ENCODE results near the gene ZFP91. TPM values are rescaled to one million over a fixed set of nuclear protein-coding genes. Genes with fewer than 3 reads are reported as not detected.

Gene ZFP91
- total RNA-seq, 4 donors from 2014 or later, result 38.6 to 62.0 (median 56.2) TPM

DNA sequence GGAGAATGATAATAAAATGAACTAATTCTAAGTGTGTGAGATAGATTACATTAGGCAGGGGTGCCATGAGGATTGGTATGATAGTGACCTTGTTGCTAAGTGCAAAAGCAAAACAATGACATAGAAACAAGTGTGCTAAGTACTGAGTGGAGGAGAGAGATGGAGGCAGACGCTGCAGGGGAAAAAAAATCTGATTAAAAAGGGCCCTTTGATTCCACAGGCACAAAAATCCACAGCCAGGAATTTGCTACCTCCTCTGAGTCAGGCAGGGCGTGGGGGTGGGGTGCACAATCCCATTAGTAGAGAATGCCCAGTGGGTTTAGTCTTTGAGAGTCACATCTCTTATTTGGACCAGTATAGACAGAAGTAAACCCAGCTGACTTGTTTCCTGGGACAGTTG is 43.5 kb downstream of the ZFP91 start, which contains the start of gene CNTF:
Gene CNTF, plus strand, starts transcription at position 322 of the 400 bp plus-strand sequence. CDS start 88 bp downstream, outside the sequence.
- in situ Hi-C loops (cut with MboI; ENCODE audit: low pct_ligation_motif_present in 1 of 4, low pct_unique_long_range_greater_than_20kb in 1 of 4, low sequenced_read_pairs in 3 of 4) (no loop called here), intact Hi-C loops (cut with DNase I; ENCODE audit: low total_unique reads) (no loop called here)
- no peak within 1 kb of the TSS for H3K4me3 ChIP-seq
- H3K9me3 ChIP-seq, result no peaks in the 10 kb centered on the region
- no peak for DNase-seq
- WGBS, 2 donors (ENCODE audit: low coverage in 1 of 2), result 68 to 73% methylated on average over 1 to 2 of the region's 2 CpGs
- TF ChIP-seq, protein P1, sequence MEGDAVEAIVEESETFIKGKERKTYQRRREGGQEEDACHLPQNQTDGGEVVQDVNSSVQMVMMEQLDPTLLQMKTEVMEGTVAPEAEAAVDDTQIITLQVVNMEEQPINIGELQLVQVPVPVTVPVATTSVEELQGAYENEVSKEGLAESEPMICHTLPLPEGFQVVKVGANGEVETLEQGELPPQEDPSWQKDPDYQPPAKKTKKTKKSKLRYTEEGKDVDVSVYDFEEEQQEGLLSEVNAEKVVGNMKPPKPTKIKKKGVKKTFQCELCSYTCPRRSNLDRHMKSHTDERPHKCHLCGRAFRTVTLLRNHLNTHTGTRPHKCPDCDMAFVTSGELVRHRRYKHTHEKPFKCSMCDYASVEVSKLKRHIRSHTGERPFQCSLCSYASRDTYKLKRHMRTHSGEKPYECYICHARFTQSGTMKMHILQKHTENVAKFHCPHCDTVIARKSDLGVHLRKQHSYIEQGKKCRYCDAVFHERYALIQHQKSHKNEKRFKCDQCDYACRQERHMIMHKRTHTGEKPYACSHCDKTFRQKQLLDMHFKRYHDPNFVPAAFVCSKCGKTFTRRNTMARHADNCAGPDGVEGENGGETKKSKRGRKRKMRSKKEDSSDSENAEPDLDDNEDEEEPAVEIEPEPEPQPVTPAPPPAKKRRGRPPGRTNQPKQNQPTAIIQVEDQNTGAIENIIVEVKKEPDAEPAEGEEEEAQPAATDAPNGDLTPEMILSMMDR (IDR thresholded peaks at IDR 0.05), result no peak
- no peak for TF ChIP-seq EP300 (IDR thresholded peaks at IDR 0.05; ENCODE audit: low read depth)
- no peak for TF ChIP-seq POLR2AphosphoS5 (IDR thresholded peaks at IDR 0.05)
- no peak for TF ChIP-seq POLR2A (IDR thresholded peaks at IDR 0.05)
- H3K27me3 ChIP-seq, result no peaks in the 10 kb centered on the region
- peaks cover 0 to 59% (median 26%) of the 10 kb centered on the region in 4 donors for H3K36me3 ChIP-seq
- no peak within 1 kb of the TSS for H3K27ac ChIP-seq
- peaks cover 0 to 4% (median 0%) of the 10 kb centered on the region in 4 donors for H3K4me1 ChIP-seq

DNA sequence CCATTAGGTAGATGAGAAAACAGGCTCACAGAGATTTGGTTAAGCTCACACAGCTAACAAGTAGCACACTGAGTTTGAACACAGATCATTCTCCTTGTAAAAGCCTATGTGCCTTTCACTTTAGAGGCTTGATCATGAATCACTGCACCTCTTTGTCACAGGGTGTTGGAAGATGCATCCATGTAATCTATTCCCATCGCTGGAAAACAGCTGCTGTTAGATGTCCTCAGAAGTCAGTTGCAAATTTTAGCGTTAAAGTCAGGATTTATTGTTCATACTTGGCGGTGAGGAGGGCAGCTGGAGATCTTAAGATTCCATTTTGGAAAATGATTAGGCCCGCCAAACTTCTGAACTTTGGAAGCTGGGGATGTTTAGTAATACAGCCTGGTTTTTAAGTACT is 46.2 kb downstream of the ZFP91 start:
- in situ Hi-C loops (cut with MboI; ENCODE audit: low pct_ligation_motif_present in 1 of 4, low pct_unique_long_range_greater_than_20kb in 1 of 4, low sequenced_read_pairs in 3 of 4), result no loop called here
- peaks cover 0 to 12% (median 7%) of the 10 kb centered on the region in 4 donors for H3K4me1 ChIP-seq
- no peaks in the 10 kb centered on the region for H3K27me3 ChIP-seq
- TF ChIP-seq, protein P1 (IDR thresholded peaks at IDR 0.05), result no peak
- TF ChIP-seq POLR2A (IDR thresholded peaks at IDR 0.05), result no peak
- TF ChIP-seq EP300 (IDR thresholded peaks at IDR 0.05; ENCODE audit: low read depth), result no peak
- TF ChIP-seq POLR2AphosphoS5 (IDR thresholded peaks at IDR 0.05), result no peak
- 95% methylated on average over 4 of the region's 4 CpGs; no CpG with 5 or more reads in 1 of the 2 donors for WGBS, 2 donors (ENCODE audit: low coverage in 1 of 2)
- no peaks in the 10 kb centered on the region for H3K9me3 ChIP-seq
- intact Hi-C loops (cut with DNase I; ENCODE audit: low total_unique reads), result no loop called here
- H3K36me3 ChIP-seq, result peaks cover 0 to 34% (median 13%) of the 10 kb centered on the region in 4 donors
- no peak for DNase-seq
- no peak overlapping the region for H3K4me3 ChIP-seq
- H3K27ac ChIP-seq, result no peak overlapping the region

DNA sequence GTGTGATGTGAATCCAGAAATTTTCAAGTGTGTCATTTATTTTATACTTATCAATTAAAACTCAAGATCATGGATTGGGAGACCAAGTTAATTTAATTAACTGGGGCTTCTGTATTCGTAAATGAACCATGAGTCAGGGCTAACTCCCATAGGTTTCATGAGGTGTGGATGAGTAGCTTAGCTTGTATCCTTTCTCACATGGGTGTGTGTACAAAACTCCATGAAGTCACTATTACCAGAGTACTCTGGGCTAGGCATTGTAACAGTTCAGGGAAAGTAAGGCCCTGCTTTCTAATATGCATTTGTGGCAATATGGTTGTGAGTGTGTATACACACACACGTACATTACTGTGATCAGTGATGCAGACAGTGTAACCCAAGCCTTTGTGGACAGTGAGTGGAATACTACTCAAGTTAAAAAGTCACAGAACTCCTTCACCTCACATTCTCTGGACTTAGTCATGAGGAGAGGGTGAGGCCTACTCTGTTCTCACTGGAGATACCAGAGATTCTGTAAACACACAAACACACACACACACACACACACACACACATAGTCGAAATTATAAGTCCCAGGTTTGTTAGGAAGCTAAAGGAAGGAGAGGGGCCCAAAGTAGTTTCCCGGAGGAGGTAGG is 47.1 kb downstream of the ZFP91 start:
- Histone ChIP-seq H3K27ac (no peak overlapping the region), H3K27me3 (no peaks in the 10 kb centered on the region), H3K4me1 (peaks cover 0 to 12% (median 7%) of the 10 kb centered on the region in 4 donors), H3K4me3 (no peak overlapping the region), H3K36me3 (peaks cover 0 to 26% (median 9%) of the 10 kb centered on the region in 4 donors), H3K9me3 (no peaks in the 10 kb centered on the region)
- 84 to 85% methylated on average over 3 to 4 of the region's 4 CpGs for WGBS, 2 donors (ENCODE audit: low coverage in 1 of 2)
- TF ChIP-seq POLR2AphosphoS5 (IDR thresholded peaks at IDR 0.05), result no peak
- TF ChIP-seq POLR2A (IDR thresholded peaks at IDR 0.05), result no peak
- TF ChIP-seq, protein P1 (IDR thresholded peaks at IDR 0.05), result no peak
- TF ChIP-seq EP300 (IDR thresholded peaks at IDR 0.05; ENCODE audit: low read depth), result no peak
- in situ Hi-C loops (cut with MboI; ENCODE audit: low pct_ligation_motif_present in 1 of 4, low pct_unique_long_range_greater_than_20kb in 1 of 4, low sequenced_read_pairs in 3 of 4) (no loop called here), intact Hi-C loops (cut with DNase I; ENCODE audit: low total_unique reads) (no loop called here)
- no peak for DNase-seq

DNA sequence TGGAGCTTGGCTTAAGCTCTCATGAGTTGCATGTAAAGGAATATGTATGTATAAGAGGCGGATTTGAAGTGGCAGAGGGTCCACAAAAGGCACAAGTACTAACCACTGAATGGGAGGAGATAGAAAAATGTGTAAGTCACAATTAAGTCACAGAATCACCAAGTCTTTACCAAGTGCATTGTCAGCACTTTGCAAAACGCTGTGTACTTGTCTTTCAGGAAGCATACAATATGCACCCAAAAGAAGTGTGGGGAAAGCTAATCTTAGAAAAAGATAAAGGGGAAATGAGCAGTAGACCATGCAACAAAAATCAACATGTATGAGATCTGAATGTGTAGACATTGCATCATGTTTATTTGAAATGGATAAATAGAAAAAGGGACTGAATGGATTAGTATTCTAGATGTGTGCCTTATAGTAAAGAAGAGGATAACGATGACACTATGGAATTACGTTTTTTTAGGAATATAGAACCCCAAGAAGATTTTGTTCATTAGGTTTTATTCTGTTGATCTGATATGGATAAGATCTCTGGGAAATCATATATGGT is 48.1 kb downstream of the ZFP91 start:
- Histone ChIP-seq H3K9me3 (no peaks in the 10 kb centered on the region), H3K4me1 (peaks cover 0 to 12% (median 7%) of the 10 kb centered on the region in 4 donors), H3K27ac (no peak overlapping the region), H3K36me3 (peaks cover 0 to 25% (median 8%) of the 10 kb centered on the region in 4 donors), H3K4me3 (no peak overlapping the region), H3K27me3 (no peaks in the 10 kb centered on the region)
- intact Hi-C loops (cut with DNase I; ENCODE audit: low total_unique reads), result no loop called here
- no peak for DNase-seq
- TF ChIP-seq, protein P1 (IDR thresholded peaks at IDR 0.05), result no peak
- TF ChIP-seq EP300 (IDR thresholded peaks at IDR 0.05; ENCODE audit: low read depth) (no peak), POLR2AphosphoS5 (IDR thresholded peaks at IDR 0.05) (no peak), POLR2A (IDR thresholded peaks at IDR 0.05) (no peak)
- WGBS, 2 donors (ENCODE audit: low coverage in 1 of 2), result 83 to 96% methylated on average over 3 to 4 of the region's 4 CpGs
- in situ Hi-C loops (cut with MboI; ENCODE audit: low pct_ligation_motif_present in 1 of 4, low pct_unique_long_range_greater_than_20kb in 1 of 4, low sequenced_read_pairs in 3 of 4), result no loop called here

Measured in transverse colon (tissue), 4 donors.